ENCODE measurements around the gene RRP36. TPM values are rescaled to one million over a fixed set of nuclear protein-coding genes. Genes with fewer than 3 reads are reported as not detected.
A peak's percentile ranks its signal among the peaks of the same experiment; 100 is the strongest.
"Not testable (repeated sequence)": the region's sequence is repeated elsewhere in the genome, so short reads cannot be mapped to it uniquely, and the experiment has no call there.

RRP36 gene
- total RNA-seq, 1 donor from 2014 or later = 78.4 TPM

- Mint-ChIP-seq H3K9me3 (no peaks in the 10 kb centered on the region), H3K4me3 (ENCODE audit: low read depth) (no peak overlapping the region), H3K27me3 (ENCODE audit: low read depth) (no peaks in the 10 kb centered on the region), H3K27ac (peak overlapping the region; percentile 57), H3K4me1 (ENCODE audit: low read depth) (peaks cover 35% of the 10 kb centered on the region), H3K36me3 (ENCODE audit: low read depth) (peaks cover 45% of the 10 kb centered on the region)
- intact Hi-C loops (cut with micrococcal nuclease) = no loop called here
- DNase-seq (ENCODE audit: low spot score) = no peak
These were observed 33.6 kb upstream of the RRP36 start for GRCh38 chr6:42987533-42988451.

GRCh38 chr6:42988486-42989020 is 32.9 kb upstream of the RRP36 start:
- no peak overlapping the region for H3K4me3 Mint-ChIP-seq (ENCODE audit: low read depth)
- peaks cover 47% of the 10 kb centered on the region for H3K36me3 Mint-ChIP-seq (ENCODE audit: low read depth)
- no peaks in the 10 kb centered on the region for H3K9me3 Mint-ChIP-seq
- no peak for DNase-seq (ENCODE audit: low spot score)
- H3K27me3 Mint-ChIP-seq (ENCODE audit: low read depth) = no peaks in the 10 kb centered on the region
- intact Hi-C loops (cut with micrococcal nuclease) = no loop called here
- peaks cover 36% of the 10 kb centered on the region for H3K4me1 Mint-ChIP-seq (ENCODE audit: low read depth)
- no peak overlapping the region for H3K27ac Mint-ChIP-seq

DNA sequence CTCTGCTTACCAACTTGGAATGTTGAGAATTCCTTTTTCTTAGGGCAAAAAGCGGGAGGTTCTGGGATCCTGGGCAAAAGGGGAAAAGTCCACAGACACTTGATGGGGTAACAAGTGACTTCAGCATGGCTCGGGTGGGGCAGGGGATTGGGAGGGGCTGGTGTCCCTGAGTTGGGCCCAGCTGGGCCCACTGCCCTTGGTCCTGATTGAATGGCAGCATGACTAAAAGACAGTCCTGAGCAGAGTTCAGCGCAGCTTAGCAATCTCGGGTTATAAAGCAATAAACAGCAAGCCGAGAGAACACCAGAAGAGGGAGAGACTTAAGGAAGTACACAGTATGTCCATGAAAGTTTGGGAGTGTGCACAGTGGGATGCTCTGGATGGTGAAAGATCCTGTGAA is 31.5 kb upstream of the RRP36 start:
- H3K9me3 Mint-ChIP-seq = no peaks in the 10 kb centered on the region

DNA sequence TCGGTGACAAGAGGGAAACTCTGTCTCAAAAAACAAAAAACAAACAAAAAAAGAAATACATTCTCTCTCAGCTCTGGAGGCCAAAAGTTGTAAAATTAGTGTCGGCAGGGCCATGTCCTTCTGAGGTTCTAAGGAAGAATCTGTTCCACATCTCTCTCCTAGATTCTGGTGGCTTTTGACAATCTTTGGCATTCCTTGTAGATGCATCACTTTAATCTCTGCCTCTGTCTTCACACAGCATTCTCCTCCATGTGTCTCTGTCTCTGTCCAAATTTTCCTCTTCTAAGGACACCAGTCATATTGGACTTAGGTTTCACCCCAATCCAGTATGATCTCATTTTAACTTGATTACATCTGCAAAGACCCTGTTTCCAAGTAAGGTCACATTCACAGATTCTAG is 28.0 kb upstream of the RRP36 start:
- Mint-ChIP-seq H3K4me3 (ENCODE audit: low read depth) (no peak overlapping the region), H3K4me1 (ENCODE audit: low read depth) (peaks cover 7% of the 10 kb centered on the region), H3K27ac (peak overlapping the region; percentile 11), H3K36me3 (ENCODE audit: low read depth) (peaks cover 31% of the 10 kb centered on the region), H3K9me3 (no peaks in the 10 kb centered on the region), H3K27me3 (ENCODE audit: low read depth) (no peaks in the 10 kb centered on the region)
- no peak for DNase-seq (ENCODE audit: low spot score)
- intact Hi-C loops (cut with micrococcal nuclease) = no loop called here

More for the DNA sequence above, 31.5 kb upstream of the RRP36 start:
- Mint-ChIP-seq H3K27ac (no peak overlapping the region), H3K36me3 (ENCODE audit: low read depth) (peaks cover 50% of the 10 kb centered on the region), H3K4me1 (ENCODE audit: low read depth) (peaks cover 33% of the 10 kb centered on the region), H3K27me3 (ENCODE audit: low read depth) (no peaks in the 10 kb centered on the region), H3K4me3 (ENCODE audit: low read depth) (no peak overlapping the region)
- intact Hi-C loops (cut with micrococcal nuclease) = no loop called here
- DNase-seq (ENCODE audit: low spot score) = no peak

DNA sequence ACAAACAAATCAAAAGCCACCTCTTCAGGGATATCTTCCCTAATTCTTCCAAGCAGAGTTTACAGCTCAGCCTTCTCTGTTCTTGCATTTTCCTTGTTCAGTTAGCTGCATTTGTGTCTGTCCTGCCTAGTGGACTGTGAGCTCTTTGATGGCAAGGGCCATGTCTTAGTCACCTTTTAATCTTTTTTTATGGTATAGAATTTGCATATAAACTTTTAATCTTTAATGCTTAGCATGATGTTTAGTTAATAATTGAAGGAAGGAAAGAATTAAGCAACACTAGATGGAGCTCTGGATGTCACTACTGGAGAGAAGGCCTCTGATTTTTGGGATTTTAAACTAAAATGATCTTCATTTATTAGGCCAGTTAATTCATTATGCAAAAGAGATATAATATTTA is 24.9 kb upstream of the RRP36 start:
- intact Hi-C loops (cut with micrococcal nuclease) = no loop called here
- peaks cover 6% of the 10 kb centered on the region for H3K4me1 Mint-ChIP-seq (ENCODE audit: low read depth)
- H3K27me3 Mint-ChIP-seq (ENCODE audit: low read depth) = no peaks in the 10 kb centered on the region
- no peak overlapping the region for H3K4me3 Mint-ChIP-seq (ENCODE audit: low read depth)
- no peak overlapping the region for H3K27ac Mint-ChIP-seq
- H3K36me3 Mint-ChIP-seq (ENCODE audit: low read depth) = peaks cover 13% of the 10 kb centered on the region
- no peaks in the 10 kb centered on the region for H3K9me3 Mint-ChIP-seq
- DNase-seq (ENCODE audit: low spot score) = no peak

DNA sequence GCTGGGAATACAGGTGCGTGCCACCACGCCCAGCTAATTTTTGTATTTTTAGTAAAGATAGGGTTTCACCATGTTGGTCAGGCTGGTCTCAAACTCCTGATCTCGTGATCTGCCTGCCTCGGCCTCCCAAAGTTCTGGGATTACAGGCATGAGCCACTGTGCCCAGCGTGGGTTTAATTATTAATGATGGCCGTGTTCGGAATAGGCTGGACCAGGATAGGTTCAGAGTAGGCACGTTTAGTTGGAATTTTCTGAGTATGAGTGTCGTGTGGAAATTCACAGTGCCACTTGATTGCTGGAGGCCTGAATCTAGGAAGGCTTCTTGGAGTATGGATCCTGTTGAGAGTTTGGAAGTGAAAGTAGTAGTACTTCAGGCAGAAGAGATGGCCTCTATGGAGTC is 23.2 kb upstream of the RRP36 start:
- H3K27ac Mint-ChIP-seq; DNase-seq (ENCODE audit: low spot score); H3K4me1 Mint-ChIP-seq (ENCODE audit: low read depth); H3K4me3 Mint-ChIP-seq (ENCODE audit: low read depth); H3K27me3 Mint-ChIP-seq (ENCODE audit: low read depth); intact Hi-C loops (cut with micrococcal nuclease); H3K9me3 Mint-ChIP-seq: not testable (repeated sequence)
- peaks cover 14% of the 10 kb centered on the region for H3K36me3 Mint-ChIP-seq (ENCODE audit: low read depth)

GRCh38 chr6:43001843-43002242 is 19.6 kb upstream of the RRP36 start:
- H3K4me3 Mint-ChIP-seq (ENCODE audit: low read depth) = no peak overlapping the region
- H3K9me3 Mint-ChIP-seq = no peaks in the 10 kb centered on the region
- H3K36me3 Mint-ChIP-seq (ENCODE audit: low read depth) = peaks cover 18% of the 10 kb centered on the region
- no peaks in the 10 kb centered on the region for H3K4me1 Mint-ChIP-seq (ENCODE audit: low read depth)
- no peaks in the 10 kb centered on the region for H3K27me3 Mint-ChIP-seq (ENCODE audit: low read depth)
- H3K27ac Mint-ChIP-seq = no peak overlapping the region
- DNase-seq (ENCODE audit: low spot score) = no peak
- intact Hi-C loops (cut with micrococcal nuclease) = no loop called here

DNA sequence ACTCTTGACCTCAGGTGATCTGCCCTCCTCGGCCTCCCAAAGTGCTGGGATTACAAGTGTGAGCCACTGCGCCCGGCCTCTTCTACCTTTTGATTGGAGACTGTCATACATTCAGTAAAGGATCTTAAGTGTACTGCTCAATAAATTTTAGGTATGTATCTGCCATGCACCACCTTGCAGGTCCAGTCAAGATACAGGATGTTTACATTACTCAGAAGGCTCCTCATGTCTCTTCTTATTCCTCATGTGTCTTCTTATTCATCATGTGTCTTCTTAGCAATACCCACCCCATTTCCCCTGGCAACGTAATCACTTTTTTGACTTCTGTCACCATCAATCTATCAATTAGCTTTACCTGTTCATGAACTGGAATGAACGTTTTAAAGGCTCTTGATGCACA is 15.6 kb upstream of the RRP36 start:
- Mint-ChIP-seq H3K27me3 (ENCODE audit: low read depth) (no peaks in the 10 kb centered on the region), H3K27ac (no peak overlapping the region), H3K4me3 (ENCODE audit: low read depth) (no peak overlapping the region), H3K4me1 (ENCODE audit: low read depth) (no peaks in the 10 kb centered on the region), H3K9me3 (no peaks in the 10 kb centered on the region), H3K36me3 (ENCODE audit: low read depth) (peaks cover 46% of the 10 kb centered on the region)
- intact Hi-C loops (cut with micrococcal nuclease) = no loop called here
- no peak for DNase-seq (ENCODE audit: low spot score)

GRCh38 chr6:43006251-43006650 is 15.2 kb upstream of the RRP36 start:
- intact Hi-C loops (cut with micrococcal nuclease) = no loop called here
- H3K36me3 Mint-ChIP-seq (ENCODE audit: low read depth) = peaks cover 50% of the 10 kb centered on the region
- no peak overlapping the region for H3K4me3 Mint-ChIP-seq (ENCODE audit: low read depth)

GRCh38 chr6:43007126-43007525 is 14.3 kb upstream of the RRP36 start:
- Mint-ChIP-seq H3K27me3 (ENCODE audit: low read depth) (no peaks in the 10 kb centered on the region), H3K27ac (no peak overlapping the region), H3K36me3 (ENCODE audit: low read depth) (peaks cover 57% of the 10 kb centered on the region), H3K4me1 (ENCODE audit: low read depth) (peaks cover 5% of the 10 kb centered on the region), H3K4me3 (ENCODE audit: low read depth) (no peak overlapping the region), H3K9me3 (no peaks in the 10 kb centered on the region)
- intact Hi-C loops (cut with micrococcal nuclease) = no loop called here
- no peak for DNase-seq (ENCODE audit: low spot score)

More at GRCh38 chr6:43006251-43006650, 15.2 kb upstream of the RRP36 start:
- Mint-ChIP-seq H3K9me3 (no peaks in the 10 kb centered on the region), H3K4me1 (ENCODE audit: low read depth) (no peaks in the 10 kb centered on the region), H3K27me3 (ENCODE audit: low read depth) (no peaks in the 10 kb centered on the region), H3K27ac (no peak overlapping the region)
- no peak for DNase-seq (ENCODE audit: low spot score)

GRCh38 chr6:43009124-43009523 is 12.3 kb upstream of the RRP36 start:
- no peaks in the 10 kb centered on the region for H3K9me3 Mint-ChIP-seq
- DNase-seq (ENCODE audit: low spot score) = no peak
- no peaks in the 10 kb centered on the region for H3K27me3 Mint-ChIP-seq (ENCODE audit: low read depth)
- peaks cover 73% of the 10 kb centered on the region for H3K36me3 Mint-ChIP-seq (ENCODE audit: low read depth)
- intact Hi-C loops (cut with micrococcal nuclease) = loop anchor here (1.0 kb wide), 1 partner anchor 134 kb away; no protein-coding TSS in a partner anchor
- H3K4me3 Mint-ChIP-seq (ENCODE audit: low read depth) = no peak overlapping the region
- peaks cover 22% of the 10 kb centered on the region for H3K4me1 Mint-ChIP-seq (ENCODE audit: low read depth)
- no peak overlapping the region for H3K27ac Mint-ChIP-seq

DNA sequence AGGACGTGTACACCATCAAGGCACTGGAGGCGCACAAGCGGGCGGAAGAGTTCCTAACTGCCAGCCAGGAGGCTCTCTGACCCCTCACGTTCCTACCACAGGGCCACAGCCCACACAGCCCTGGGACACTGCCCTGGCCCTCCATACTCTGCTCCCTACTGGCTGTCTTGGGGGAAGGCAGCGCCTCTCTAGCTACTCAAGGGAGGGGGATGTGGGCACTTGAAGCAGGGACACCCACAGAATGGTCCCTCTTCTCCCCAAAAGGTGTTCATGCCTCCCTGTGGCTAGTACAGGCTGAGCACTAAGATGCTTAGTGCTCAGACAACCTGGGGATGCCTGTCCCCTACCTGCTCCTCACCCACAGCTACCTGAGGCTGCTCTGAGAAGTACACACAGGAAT is 10.2 kb upstream of the RRP36 start:
- no peak overlapping the region for H3K4me3 Mint-ChIP-seq (ENCODE audit: low read depth)
- H3K36me3 Mint-ChIP-seq (ENCODE audit: low read depth) = peaks cover 72% of the 10 kb centered on the region
- H3K27ac Mint-ChIP-seq = no peak overlapping the region

GRCh38 chr6:43012364-43012763 is 9.1 kb upstream of the RRP36 start:
- Mint-ChIP-seq H3K9me3 (no peaks in the 10 kb centered on the region), H3K27me3 (ENCODE audit: low read depth) (no peaks in the 10 kb centered on the region), H3K27ac (peak overlapping the region; percentile 18), H3K4me1 (ENCODE audit: low read depth) (peaks cover 35% of the 10 kb centered on the region), H3K4me3 (ENCODE audit: low read depth) (peak overlapping the region; percentile 96), H3K36me3 (ENCODE audit: low read depth) (peaks cover 67% of the 10 kb centered on the region)
- DNase-seq (ENCODE audit: low spot score) = no peak
- intact Hi-C loops (cut with micrococcal nuclease) = loop anchor here (2.0 kb wide), 1 partner anchor 158 kb away; the partner anchor contains the start of gene SRF

More for the DNA sequence above, 10.2 kb upstream of the RRP36 start:
- no peak for DNase-seq (ENCODE audit: low spot score)
- Mint-ChIP-seq H3K4me1 (ENCODE audit: low read depth) (peaks cover 34% of the 10 kb centered on the region), H3K27me3 (ENCODE audit: low read depth) (no peaks in the 10 kb centered on the region), H3K9me3 (no peaks in the 10 kb centered on the region)
- intact Hi-C loops (cut with micrococcal nuclease) = no loop called here
